ENCODE data around the gene TC2N. TPM values are rescaled to one million over a fixed set of nuclear protein-coding genes. Genes with fewer than 3 reads are reported as not detected.

TC2N gene
- total RNA-seq, 1 experiment from 2014 or later: 15.9 TPM

DNA sequence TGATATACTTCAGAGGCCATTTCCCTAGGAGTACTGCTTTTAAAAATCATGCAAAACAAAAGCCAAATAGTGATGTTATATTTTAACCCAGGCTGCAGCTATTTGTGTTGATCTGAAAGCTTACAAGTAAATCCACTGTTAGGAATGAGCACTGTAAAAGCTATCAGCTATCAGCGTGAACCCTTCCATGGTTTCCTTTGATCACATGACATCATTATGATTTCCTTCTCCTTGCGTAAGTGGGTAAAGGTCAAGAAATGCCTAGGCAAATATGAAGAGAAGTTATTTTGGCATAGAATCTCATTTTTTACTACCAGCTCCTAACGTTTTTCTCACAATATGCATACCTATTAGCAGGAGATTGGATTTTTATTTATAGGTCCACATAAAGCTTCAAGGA lies 86.9 kb downstream of the TC2N start:
- CTCF ChIA-PET: no interaction called here
- TF ChIP-seq CEBPB (IDR thresholded peaks at IDR 0.05; ENCODE audit: low read depth) (no peak), ZFX (IDR thresholded peaks at IDR 0.05) (no peak), CBX3 (IDR thresholded peaks at IDR 0.05; ENCODE audit: low read depth) (no peak), JUND (IDR thresholded peaks at IDR 0.05) (no peak), YY1 (IDR thresholded peaks at IDR 0.05; ENCODE audit: extremely low read depth, insufficient replicate concordance, low read depth, low read length) (no peak), ELF1 (IDR thresholded peaks at IDR 0.05; ENCODE audit: borderline replicate concordance, low read depth) (no peak), FOSL1 (IDR thresholded peaks at IDR 0.05; ENCODE audit: low read depth) (no peak), EZH2 (IDR thresholded peaks at IDR 0.05) (no peak)
- TF ChIP-seq, protein P1, sequence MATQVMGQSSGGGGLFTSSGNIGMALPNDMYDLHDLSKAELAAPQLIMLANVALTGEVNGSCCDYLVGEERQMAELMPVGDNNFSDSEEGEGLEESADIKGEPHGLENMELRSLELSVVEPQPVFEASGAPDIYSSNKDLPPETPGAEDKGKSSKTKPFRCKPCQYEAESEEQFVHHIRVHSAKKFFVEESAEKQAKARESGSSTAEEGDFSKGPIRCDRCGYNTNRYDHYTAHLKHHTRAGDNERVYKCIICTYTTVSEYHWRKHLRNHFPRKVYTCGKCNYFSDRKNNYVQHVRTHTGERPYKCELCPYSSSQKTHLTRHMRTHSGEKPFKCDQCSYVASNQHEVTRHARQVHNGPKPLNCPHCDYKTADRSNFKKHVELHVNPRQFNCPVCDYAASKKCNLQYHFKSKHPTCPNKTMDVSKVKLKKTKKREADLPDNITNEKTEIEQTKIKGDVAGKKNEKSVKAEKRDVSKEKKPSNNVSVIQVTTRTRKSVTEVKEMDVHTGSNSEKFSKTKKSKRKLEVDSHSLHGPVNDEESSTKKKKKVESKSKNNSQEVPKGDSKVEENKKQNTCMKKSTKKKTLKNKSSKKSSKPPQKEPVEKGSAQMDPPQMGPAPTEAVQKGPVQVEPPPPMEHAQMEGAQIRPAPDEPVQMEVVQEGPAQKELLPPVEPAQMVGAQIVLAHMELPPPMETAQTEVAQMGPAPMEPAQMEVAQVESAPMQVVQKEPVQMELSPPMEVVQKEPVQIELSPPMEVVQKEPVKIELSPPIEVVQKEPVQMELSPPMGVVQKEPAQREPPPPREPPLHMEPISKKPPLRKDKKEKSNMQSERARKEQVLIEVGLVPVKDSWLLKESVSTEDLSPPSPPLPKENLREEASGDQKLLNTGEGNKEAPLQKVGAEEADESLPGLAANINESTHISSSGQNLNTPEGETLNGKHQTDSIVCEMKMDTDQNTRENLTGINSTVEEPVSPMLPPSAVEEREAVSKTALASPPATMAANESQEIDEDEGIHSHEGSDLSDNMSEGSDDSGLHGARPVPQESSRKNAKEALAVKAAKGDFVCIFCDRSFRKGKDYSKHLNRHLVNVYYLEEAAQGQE (IDR thresholded peaks at IDR 0.05; ENCODE audit: low read depth): no peak
- TF ChIP-seq, protein P2, sequence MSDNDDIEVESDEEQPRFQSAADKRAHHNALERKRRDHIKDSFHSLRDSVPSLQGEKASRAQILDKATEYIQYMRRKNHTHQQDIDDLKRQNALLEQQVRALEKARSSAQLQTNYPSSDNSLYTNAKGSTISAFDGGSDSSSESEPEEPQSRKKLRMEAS (IDR thresholded peaks at IDR 0.05): no peak
- H3K36me3 ChIP-seq (ENCODE audit: control insufficient read depth in 1 of 2, insufficient read depth in 2 of 2, low read length in 2 of 2): no peaks in the 10 kb centered on the region
- H3K79me2 ChIP-seq (ENCODE audit: insufficient read depth, low read length): no peaks in the 10 kb centered on the region
- BruUV-seq (replicated peaks): no TSS peak
- no peaks in the 10 kb centered on the region for H4K20me1 ChIP-seq (ENCODE audit: insufficient read depth)
- no peak overlapping the region for H3K4me2 ChIP-seq (ENCODE audit: low read length)
- POLR2A ChIA-PET: no interaction called here
- RAD21 ChIA-PET (ENCODE audit: low non-redundant PET in 1 of 2, low total read pairs in 2 of 2, uncharacterized antibody in 2 of 2, unreplicated experiment in 2 of 2): no interaction called here
- H3K27ac ChIP-seq (ENCODE audit: low read depth, low read length): no peak overlapping the region
- no peak overlapping the region for H2AFZ ChIP-seq (ENCODE audit: low read depth, low read length, poor library complexity, severe bottlenecking)
- no peaks in the 10 kb centered on the region for H3K4me1 ChIP-seq (ENCODE audit: control insufficient read depth in 1 of 2, insufficient read depth in 2 of 2, low read length in 2 of 2)
- H3K9me3 ChIP-seq (ENCODE audit: control insufficient read depth in 1 of 2, insufficient read depth in 1 of 2, low read depth in 1 of 2, low read length in 2 of 2): no peaks in the 10 kb centered on the region
- H3K27me3 ChIP-seq (ENCODE audit: insufficient read depth, low read length): no peaks in the 10 kb centered on the region
- H3K9me2 ChIP-seq (ENCODE audit: insufficient read depth): no peaks in the 10 kb centered on the region
- intact Hi-C loops (cut with micrococcal nuclease): no loop called here
- ATAC-seq: no peak
- no peak overlapping the region for H3K4me3 ChIP-seq (replicated peaks in 1 of 2; ENCODE audit: low read depth in 1 of 2, low read length in 2 of 2)
- H3K9ac ChIP-seq (ENCODE audit: low read length): no peak overlapping the region
- DNase-seq (ENCODE audit: low read depth, low spot score): no peak
